GM19467 (cell line): ENCODE results near the gene MARF1.
"Not testable (repeated sequence)": the region's sequence is repeated elsewhere in the genome, so short reads cannot be mapped to it uniquely, and the experiment has no call there.

Experiments used
- ATAC-seq: cut with Tn5 transposase; IDR thresholded peaks from one replicate; pipeline ENCODE4 v1.9.1; 2021; ENCODE audit warnings: mild to moderate bottlenecking, moderate library complexity; ENCODE audit not compliant: unreplicated experiment

MARF1 gene

DNA sequence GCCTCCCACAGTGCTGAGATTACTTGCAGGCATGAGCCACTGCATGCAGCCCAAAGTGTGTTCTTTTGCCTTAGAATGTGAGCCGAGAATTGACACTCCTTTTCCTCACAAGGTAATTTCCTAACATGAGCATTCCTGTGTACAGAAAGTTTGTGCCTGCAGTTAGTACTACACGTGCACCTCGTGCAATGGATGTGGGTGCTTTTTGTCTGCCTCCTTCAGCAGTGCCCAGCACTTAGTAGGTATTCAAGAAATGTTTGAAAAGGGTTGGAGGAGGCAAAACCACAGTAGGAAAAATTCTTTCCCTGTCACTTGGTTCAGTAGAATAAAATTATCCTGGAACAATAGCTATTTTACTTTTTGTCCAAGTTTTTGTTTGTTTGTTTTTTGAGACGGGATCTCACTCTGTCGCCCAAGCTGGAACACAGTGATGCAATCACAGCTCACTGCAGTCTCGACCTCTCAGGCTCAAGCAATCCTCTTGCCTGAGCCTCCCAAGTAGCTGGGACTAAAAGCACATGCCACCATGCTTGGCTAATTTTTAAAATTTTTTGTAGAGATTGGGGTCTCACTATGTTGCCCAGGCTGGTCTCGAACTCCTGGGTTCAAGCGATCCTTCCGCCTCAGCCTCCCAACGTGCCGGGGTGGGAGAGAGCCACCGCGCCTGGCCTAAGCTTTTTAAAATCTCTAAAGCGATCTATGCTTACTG lies 9.5 kb upstream of the MARF1 start:
- ATAC-seq, result no peak

DNA sequence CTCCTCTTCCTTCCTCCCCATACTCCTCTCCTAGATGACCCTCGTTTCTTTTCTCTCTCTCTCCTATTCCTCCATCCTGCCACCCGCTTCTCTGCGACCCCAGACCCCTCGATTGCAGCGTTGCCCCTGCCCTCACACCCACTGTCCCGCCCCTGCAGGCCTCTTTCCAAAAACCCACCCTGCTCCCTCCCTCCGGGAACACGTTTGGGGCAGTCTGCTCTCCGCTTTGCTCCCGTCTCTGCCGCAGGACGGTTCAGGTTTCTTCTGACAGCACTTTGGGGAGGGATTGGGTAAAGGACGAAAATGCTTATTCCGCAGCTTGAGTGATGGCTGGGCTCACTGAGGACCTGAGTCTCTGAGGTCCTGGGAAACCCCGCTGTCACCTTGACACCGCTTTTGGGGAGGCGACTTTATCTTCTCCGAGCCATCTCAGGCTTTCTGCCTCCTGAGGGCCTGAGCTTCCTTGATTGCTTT lies 7.8 kb upstream of the MARF1 start:
- ATAC-seq, result peak; percentile 39

- peak; percentile 65 for ATAC-seq
These were observed 7.2 kb upstream of the MARF1 start, which contains the start of gene NDE1 for GRCh38 chr16:15650019-15650697. NDE1 (plus strand) TSS chr16:15650245; CDS start chr16:15664779, 14,534 bp downstream.

DNA sequence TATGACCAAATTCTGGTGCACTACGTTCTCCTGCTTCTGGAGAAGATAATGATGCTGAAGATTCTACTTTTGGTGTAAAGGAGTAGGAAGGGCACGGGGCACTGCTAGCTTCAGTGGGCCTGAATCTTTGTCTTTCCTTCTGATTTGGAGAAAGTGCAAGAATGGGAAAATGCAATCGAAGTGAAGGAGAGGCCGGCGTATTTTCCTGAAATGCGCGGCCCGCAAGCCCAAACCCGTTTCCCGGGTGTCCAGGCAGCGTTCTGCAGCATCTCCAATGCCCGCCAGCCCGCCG lies 6.7 kb upstream of the MARF1 start:
- no peak for ATAC-seq

DNA sequence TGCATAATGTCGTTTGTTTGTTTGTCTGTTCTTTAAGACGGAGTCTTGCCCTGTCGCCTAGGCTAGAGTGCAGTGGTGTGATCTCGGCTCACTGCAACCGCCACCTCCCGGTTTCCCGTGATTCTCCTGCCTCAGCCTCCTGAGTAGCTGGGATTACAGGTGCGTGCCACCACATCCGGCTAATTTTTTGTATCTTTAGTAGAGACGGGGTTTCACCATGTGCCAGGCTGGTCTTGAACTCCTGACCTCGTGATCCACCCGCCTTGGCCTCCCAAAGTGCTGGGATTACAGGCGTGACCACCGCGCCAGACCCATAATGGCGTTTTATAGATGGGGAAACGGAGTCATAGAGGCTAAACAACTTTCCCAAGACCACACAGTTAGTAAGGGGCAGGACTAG lies 6.4 kb upstream of the MARF1 start:
- not testable (repeated sequence) for ATAC-seq

GRCh38 chr16:15648135-15648730 lies 5.3 kb upstream of the MARF1 start:
- no peak for ATAC-seq

DNA sequence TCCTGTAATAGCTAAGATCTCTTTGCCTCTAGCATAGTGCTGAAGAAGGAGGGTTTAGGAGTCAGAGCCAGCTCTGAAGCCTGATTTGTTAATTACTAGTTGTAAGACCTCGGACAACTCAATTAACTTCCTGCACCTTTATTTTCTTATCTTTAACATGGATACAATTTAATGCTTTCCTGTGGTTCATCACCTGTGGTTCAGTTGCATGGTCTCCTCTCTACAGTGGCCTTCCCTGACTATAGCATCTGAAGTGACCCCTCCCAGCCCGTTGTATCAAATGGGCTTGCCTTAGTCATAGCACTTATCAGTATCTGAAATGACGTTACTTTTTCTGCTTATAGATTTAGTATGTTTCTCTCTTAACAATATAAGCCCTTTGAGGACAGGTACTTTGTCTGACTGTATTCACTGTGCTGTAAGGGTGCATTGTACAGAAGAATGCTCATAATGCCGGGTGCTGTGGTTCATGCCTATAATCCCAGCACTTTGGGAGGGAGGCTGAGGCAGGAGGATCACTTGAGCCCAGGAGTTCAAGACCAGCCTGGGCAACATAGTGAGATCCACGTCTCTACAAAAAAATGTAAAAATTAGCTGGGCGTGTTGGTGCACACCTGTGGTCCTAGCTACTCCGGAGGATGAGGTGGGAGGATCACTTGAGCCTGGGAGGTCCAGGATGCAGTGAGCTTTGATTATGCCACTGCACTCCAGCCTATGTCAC lies 4.5 kb upstream of the MARF1 start:
- no peak for ATAC-seq

GRCh38 chr16:15646557-15647293 lies 3.8 kb upstream of the MARF1 start:
- ATAC-seq, result not testable (repeated sequence)

DNA sequence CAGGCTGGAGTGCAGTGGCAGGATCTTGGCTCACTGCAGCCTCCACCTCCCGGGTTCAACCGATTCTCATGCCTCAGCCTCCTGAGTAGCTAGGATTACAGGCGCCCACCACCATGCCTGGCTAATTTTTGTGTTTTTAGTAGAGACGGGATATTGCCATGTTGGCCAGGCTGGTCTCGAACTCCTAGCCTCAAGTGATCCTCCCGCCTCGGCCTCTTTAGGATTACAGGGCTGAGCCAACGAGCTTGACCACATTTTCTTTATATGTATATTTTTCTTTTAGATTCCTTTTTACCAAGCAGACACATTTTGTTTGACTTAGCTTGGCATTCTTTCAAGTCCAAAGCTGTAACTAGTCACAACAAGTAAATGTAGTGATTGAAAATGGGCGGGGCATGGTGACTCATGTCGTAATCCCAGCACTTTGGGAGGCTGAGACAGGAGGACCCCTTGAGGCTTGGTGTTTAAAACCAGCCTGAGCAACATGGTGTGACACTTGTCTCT lies 2.1 kb upstream of the MARF1 start:
- not testable (repeated sequence) for ATAC-seq

GRCh38 chr16:15644267-15644961 lies 1.5 kb upstream of the MARF1 start:
- no peak for ATAC-seq

- ATAC-seq, result no peak
These were observed 944 bp upstream of the MARF1 start for GRCh38 chr16:15643946-15644250.

DNA sequence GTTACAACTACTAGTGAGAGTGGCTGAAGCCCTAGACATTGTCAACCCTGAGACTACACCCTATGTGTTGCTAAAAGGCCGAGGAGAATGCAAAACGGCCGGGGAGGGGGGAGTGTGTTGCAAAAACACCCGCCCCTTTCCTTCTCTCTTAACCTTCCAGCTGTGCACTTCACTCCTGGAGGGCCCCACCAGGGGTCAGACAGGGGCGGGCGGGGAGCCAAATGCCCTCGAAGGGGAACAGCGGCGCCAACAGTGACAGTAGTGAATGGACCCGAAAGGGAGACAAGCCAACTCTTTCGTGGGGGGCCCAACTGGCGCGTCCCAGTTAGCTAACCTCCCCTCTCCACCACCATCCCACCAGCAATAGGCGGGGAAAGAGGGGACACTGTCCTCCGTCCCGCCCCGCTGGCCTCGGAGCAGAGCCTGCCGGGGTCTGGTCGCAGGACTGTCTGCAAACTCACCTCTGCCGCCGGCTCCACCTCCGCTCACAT lies 352 bp downstream of the MARF1 start:
- peak; percentile 47 for ATAC-seq

GRCh38 chr16:15641753-15642556 lies 999 bp downstream of the MARF1 start:
- no peak for ATAC-seq

DNA sequence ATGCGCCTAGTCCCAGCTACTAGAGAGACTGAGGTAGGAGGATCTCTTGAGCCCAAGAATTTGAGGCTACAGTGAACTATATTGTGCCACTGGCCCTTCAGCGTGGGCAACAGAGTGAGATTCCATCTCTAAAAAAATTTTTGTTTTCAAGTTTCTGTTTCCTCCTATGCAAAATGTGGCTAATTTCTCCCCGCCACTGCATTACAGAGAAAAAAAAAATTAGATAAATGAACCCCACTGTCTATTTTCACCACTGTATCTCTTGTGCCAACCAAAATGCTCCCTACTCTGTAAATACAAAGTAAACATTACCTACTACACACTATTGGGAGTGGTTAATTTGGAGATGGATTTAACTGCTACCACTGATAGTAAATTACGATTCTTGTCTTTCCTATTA lies 2.0 kb downstream of the MARF1 start:
- ATAC-seq, result no peak

DNA sequence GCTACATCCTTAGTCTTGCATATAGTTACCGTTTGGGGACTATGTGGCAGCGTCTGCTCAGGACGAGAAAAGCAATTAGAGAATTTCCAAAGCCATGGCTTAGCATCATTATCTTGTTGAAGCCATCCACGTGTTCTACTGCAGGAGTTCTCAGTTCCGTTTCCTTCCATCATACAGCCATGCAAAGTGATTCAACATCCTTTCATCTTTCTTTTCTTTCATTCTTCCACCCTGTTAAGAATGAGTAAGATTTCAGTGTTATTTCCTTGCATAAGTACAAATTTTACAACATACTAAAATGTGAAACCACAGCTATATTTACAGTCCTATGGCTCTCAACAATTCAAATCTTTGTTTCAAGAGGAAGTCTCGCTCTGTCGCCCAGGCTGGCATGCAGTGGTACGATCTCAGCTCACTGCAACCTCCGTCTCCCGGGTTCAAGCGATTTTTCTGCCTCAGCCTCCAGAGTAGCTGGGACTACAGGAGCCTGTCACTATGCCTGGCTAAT lies 3.8 kb downstream of the MARF1 start:
- ATAC-seq, result no peak

DNA sequence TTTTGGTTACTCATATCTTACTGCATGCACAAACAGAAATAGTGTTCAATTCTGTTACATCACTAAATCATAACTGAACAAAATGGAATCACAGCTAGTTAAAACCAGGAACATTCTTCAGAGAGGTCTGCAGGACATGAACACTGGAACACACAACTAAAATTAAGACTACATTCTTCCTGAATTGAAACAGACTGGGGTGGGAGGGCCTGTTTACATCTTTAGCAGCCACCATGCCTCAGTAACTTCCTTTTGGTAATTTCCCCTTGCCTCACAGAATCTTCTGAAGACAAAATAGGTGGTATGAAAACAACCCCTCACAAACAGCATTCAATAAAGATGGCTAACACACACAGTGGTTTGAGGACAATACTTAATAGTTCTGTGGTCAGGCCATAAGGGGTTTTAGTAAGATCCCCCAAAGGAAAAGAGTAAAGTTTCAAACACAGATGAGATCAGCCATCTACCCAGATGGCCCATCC lies 6.5 kb downstream of the MARF1 start:
- peak; percentile 38 for ATAC-seq

DNA sequence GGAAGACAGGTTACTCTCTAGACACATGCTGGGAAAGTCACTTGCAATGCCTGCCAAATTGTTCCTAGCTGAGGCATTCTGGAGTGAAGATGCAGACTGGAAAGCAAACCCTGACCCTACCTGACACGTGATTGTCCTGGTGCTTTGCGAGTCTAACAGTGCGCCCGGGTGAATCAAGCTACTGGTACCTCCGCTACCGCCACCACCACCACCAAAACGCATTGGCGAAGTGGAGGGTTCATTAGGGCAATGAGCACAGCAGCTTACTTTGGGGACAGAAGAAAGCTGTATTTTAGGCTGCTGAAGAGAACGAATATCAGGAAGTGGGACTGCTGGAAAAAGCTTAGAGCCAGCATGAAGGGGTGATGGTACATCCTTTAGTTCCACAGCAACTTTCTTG lies 7.0 kb downstream of the MARF1 start:
- no peak for ATAC-seq

- no peak for ATAC-seq
These were observed 11.1 kb downstream of the MARF1 start for GRCh38 chr16:15631730-15632409.
